ENCODE results near the gene PDCD2L.

PDCD2L gene

GRCh38 chr19:34404109-34404909 lies at the start of gene PDCD2L (continued):
- TF ChIP-seq SALL2 (tag by site-specific recombination; IDR thresholded peaks at IDR 0.05; ENCODE audit: borderline replicate concordance) (no peak), ZNF48 (tag by site-specific recombination; IDR thresholded peaks at IDR 0.05) (no peak), ZNF121 (tag by site-specific recombination; IDR thresholded peaks at IDR 0.05) (no peak; the same call in 1 of the 2 replicates)

- Histone ChIP-seq H3K4me3 (ENCODE audit: low read depth, low read length) (no peak overlapping the region), H3K4me1 (ENCODE audit: control insufficient read depth, insufficient read depth, low read length) (peaks cover 8% of the 10 kb centered on the region), H3K9me3 (ENCODE audit: control insufficient read depth, insufficient read depth, low read depth, low read length) (no peaks in the 10 kb centered on the region), H3K27ac (ENCODE audit: extremely low read depth, low read depth, low read length) (no peak overlapping the region), H3K36me3 (ENCODE audit: control insufficient read depth in 2 of 2, insufficient read depth in 1 of 2, low read length in 2 of 2) (peaks cover 38 to 51% of the 10 kb centered on the region in 2 experiments)
- ChIA-PET POLR2A (no interaction called here), CTCF (interaction anchor here (3.6 kb wide), 1 partner anchor 9 kb away, joined by 29 read pairs; no protein-coding TSS in a partner anchor)
- TF ChIP-seq ZNF514 (tag by site-specific recombination; IDR thresholded peaks at IDR 0.05) (no peak), ZNF112 (tag by site-specific recombination; IDR thresholded peaks at IDR 0.05) (no peak), CTCF (tag by site-specific recombination; IDR thresholded peaks at IDR 0.05) (no peak), PRDM4 (tag by site-specific recombination; IDR thresholded peaks at IDR 0.05) (no peak), ZNF791 (tag by site-specific recombination; IDR thresholded peaks at IDR 0.05) (no peak), ZFP69B (tag by site-specific recombination; IDR thresholded peaks at IDR 0.05) (no peak), ZNF211 (tag by site-specific recombination; IDR thresholded peaks at IDR 0.05; ENCODE audit: low read depth) (no peak), ZBTB20 (tag by site-specific recombination; IDR thresholded peaks at IDR 0.05) (no peak), ZNF10 (tag by site-specific recombination; IDR thresholded peaks at IDR 0.05) (no peak), ZNF843 (tag by site-specific recombination; IDR thresholded peaks at IDR 0.05) (no peak), ZSCAN23 (tag by site-specific recombination; IDR thresholded peaks at IDR 0.05) (no peak), KLF8 (tag by site-specific recombination; IDR thresholded peaks at IDR 0.05) (no peak), ZNF391 (tag by site-specific recombination; IDR thresholded peaks at IDR 0.05; ENCODE audit: borderline replicate concordance, low read depth) (no peak), ZNF18 (tag by site-specific recombination; IDR thresholded peaks at IDR 0.05) (no peak), ZBTB17 (tag by site-specific recombination; IDR thresholded peaks at IDR 0.05) (no peak)
These were observed 49.0 kb upstream of the PDCD2L start for GRCh38 chr19:34355201-34355600.
